Measurements from ENCODE around the gene SPINK1.

Gene SPINK1

GRCh38 chr5:147801461-147801860, 30.0 kb downstream of the SPINK1 start:
- TF ChIP-seq, protein P1, sequence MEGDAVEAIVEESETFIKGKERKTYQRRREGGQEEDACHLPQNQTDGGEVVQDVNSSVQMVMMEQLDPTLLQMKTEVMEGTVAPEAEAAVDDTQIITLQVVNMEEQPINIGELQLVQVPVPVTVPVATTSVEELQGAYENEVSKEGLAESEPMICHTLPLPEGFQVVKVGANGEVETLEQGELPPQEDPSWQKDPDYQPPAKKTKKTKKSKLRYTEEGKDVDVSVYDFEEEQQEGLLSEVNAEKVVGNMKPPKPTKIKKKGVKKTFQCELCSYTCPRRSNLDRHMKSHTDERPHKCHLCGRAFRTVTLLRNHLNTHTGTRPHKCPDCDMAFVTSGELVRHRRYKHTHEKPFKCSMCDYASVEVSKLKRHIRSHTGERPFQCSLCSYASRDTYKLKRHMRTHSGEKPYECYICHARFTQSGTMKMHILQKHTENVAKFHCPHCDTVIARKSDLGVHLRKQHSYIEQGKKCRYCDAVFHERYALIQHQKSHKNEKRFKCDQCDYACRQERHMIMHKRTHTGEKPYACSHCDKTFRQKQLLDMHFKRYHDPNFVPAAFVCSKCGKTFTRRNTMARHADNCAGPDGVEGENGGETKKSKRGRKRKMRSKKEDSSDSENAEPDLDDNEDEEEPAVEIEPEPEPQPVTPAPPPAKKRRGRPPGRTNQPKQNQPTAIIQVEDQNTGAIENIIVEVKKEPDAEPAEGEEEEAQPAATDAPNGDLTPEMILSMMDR (IDR thresholded peaks at IDR 0.05; ENCODE audit: low read length, missing control alignments) = no peak
- no peak overlapping the region for H3K4me3 ChIP-seq (replicated peaks; ENCODE audit: low read depth, low read length)
- DNase-seq (ENCODE audit: low read depth) = no peak

DNA sequence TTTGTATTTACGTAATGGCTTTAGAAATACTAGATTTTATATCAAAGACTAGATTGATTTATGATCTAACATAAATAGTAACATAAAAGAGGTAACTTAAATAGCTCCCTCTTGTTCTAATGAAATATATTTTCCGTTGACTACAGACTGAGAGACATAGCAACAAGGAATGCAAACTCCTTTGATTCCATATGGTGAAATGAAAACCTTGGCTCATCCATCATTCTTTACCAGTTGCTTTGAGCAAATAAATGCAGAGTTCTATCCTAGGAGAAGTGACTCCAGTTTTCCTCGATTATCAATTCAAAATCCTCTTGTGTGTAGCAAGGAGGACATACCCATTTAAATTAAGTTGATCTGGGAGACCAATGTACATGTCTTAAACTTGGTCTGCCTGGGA, 31.0 kb downstream of the SPINK1 start:
- TF ChIP-seq, protein P1 (IDR thresholded peaks at IDR 0.05; ENCODE audit: low read length, missing control alignments) = no peak
- DNase-seq (ENCODE audit: low read depth) = no peak
- H3K4me3 ChIP-seq (replicated peaks; ENCODE audit: low read depth, low read length) = no peak overlapping the region

DNA sequence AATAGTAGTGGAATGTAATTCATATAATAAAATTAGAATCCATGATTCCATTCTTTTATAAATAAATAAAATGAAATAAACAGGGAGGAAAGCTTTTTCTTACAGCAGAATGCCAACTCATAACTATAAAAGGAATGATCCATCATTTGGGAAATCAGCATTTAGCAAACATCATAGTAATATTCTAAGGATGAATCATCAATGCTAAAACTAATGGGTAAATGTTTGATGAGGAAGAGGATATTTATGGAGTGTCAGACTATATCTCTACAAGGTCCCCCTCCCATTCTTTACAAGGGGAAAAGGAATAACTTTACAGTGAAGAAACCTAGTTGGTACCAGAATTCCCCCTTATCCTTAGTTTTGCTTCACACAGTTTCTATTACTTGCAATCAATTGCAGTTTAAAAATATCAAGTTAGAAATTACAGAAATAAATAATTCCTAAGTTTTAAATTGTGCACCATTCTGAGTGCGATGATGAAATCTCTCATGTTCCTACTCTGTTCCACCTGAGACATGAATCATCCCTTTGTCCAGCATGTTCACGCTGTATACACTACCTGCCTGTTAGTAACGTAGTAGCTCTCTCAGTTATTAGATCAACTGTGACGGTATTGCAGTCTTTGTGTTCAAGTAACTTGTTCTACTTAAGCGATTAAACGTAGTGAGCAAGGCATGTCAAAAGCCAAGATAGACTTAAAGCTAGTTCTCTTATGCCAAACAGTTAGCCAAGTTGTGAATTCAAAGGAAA, 34.7 kb downstream of the SPINK1 start:
- TF ChIP-seq, protein P1 (IDR thresholded peaks at IDR 0.05; ENCODE audit: low read length, missing control alignments) = no peak
- H3K4me3 ChIP-seq (replicated peaks; ENCODE audit: low read depth, low read length) = no peak overlapping the region
- no peak for DNase-seq (ENCODE audit: low read depth)

DNA sequence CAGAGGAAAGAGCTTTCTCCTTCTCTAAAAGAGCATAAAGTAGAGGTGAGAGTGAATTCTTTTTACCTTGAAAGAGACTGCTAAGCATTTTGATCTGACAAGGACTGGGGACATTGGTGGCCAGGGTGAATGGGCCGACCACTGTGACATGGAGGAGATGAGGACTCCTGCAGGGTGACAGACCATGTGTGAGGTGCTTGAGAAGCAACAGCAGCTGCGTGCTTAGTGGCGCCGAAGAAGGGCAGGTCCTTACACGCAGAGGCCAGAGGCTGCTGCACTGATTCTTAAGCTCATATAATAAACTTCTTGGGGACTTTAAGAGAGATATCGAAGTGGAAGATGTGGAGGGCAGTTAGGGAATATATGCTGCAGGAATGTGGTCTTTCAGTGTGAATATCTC, 40.3 kb downstream of the SPINK1 start:
- DNase-seq (ENCODE audit: low read depth) = no peak
- no peak overlapping the region for H3K4me3 ChIP-seq (replicated peaks; ENCODE audit: low read depth, low read length)
- TF ChIP-seq, protein P1 (IDR thresholded peaks at IDR 0.05; ENCODE audit: low read length, missing control alignments) = no peak

DNA sequence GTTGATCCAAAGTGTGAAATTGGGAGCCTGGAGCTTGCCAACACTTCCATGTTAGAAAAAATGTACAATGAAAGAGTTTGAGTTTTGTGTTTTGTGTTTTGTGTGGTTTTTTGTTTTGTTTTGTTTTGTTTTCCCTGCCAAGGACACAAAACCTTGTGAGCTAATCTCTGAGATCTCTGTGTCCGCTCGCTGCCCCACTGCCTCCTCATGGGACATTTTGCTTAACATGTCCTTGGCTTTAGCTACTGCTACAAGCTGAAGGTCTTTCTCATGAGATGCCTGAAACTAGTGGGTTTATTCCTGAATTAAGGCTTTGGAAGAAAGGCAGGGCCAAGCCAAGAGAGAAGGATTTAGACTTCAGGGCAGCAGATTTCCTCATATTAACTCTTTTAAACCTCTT, 41.7 kb downstream of the SPINK1 start:
- DNase-seq (ENCODE audit: low read depth) = no peak
- TF ChIP-seq, protein P1 (IDR thresholded peaks at IDR 0.05; ENCODE audit: low read length, missing control alignments) = no peak

DNA sequence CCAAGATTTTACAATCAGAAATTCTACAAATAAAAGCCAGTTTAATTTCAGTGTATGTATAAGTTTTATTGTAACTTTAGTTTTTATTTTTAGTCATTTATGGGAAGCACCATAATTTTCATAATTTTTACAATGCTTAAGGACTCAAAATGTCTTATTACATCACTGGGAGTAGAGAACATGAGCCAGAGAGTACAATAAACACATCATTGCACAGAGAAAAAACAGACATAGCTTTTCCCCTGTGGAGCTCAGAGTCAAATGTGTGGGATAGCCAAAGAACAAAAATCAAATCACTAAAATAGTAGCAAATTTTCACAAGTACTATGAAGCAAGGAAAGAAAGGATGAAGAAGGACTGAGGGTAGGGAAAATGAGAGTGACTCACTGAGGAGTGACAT, 43.4 kb downstream of the SPINK1 start:
- TF ChIP-seq, protein P1 (IDR thresholded peaks at IDR 0.05; ENCODE audit: low read length, missing control alignments) = no peak
- DNase-seq (ENCODE audit: low read depth) = no peak

More for the DNA sequence above, 41.7 kb downstream of the SPINK1 start:
- H3K4me3 ChIP-seq (replicated peaks; ENCODE audit: low read depth, low read length) = no peak overlapping the region

GRCh38 chr5:147786142-147786541, 45.3 kb downstream of the SPINK1 start:
- TF ChIP-seq, protein P1 (IDR thresholded peaks at IDR 0.05; ENCODE audit: low read length, missing control alignments) = no peak
- no peak for DNase-seq (ENCODE audit: low read depth)
- H3K4me3 ChIP-seq (replicated peaks; ENCODE audit: low read depth, low read length) = no peak overlapping the region

More for the DNA sequence above, 43.4 kb downstream of the SPINK1 start:
- H3K4me3 ChIP-seq (replicated peaks; ENCODE audit: low read depth, low read length) = no peak overlapping the region
